Kidney (tissue), 14 donors: Measurements from ENCODE around the gene DNAH3. TPM values are rescaled to one million over a fixed set of nuclear protein-coding genes. Genes with fewer than 3 reads are reported as not detected.

ENCODE experiments used
- DNase-seq, 5 donors: peaks; one replicate each; pipeline ENCODE4 v3.0.0-alpha.2; 2013 to 2020
- FAIRE-seq: peaks from 2 replicates; lab custom pipeline; 2012; peaks lifted over from hg19 to GRCh38; lab: Jason Lieb, UNC
- H3K27ac ChIP-seq, 2 donors: one replicate each; pipeline ENCODE4 v1.7.0; 2013; ENCODE audit warnings: low read depth in 2 of 2, low read length in 2 of 2, inconsistent platforms in 1 of 2
- H3K27me3 ChIP-seq: one replicate; pipeline ENCODE4 v1.7.1; 2013; ENCODE audit warnings: low read length, inconsistent platforms; ENCODE audit not compliant: control insufficient read depth, insufficient read depth
- H3K36me3 ChIP-seq, 3 donors: one replicate each; pipeline versions ENCODE4 v1.7.0 to v1.7.1; 2013; ENCODE audit warnings: low read length in 3 of 3, control low read depth in 1 of 3, inconsistent platforms in 1 of 3; ENCODE audit not compliant: insufficient read depth in 3 of 3, control insufficient read depth in 2 of 3
- H3K4me1 ChIP-seq, 3 donors: one replicate each; pipeline versions ENCODE4 v1.7.0 to v1.7.1; 2013; ENCODE audit warnings: low read length in 3 of 3, inconsistent platforms in 1 of 3, low read depth in 1 of 3; ENCODE audit not compliant: control insufficient read depth in 2 of 3, insufficient read depth in 2 of 3
- H3K4me3 ChIP-seq, 3 donors: one replicate each; pipeline versions ENCODE4 v1.7.0 to v1.8.1; 2013; ENCODE audit warnings: low read length in 3 of 3, control low read depth in 1 of 3, inconsistent platforms in 1 of 3
- H3K9ac ChIP-seq, 3 donors: one replicate each; pipeline versions ENCODE4 v1.7.0 to v1.7.1; 2013; ENCODE audit warnings: low read length in 3 of 3, control low read depth in 1 of 3, inconsistent platforms in 1 of 3
- H3K9me3 ChIP-seq, 3 donors: one replicate each; pipeline versions ENCODE4 v1.7.0 to v1.7.1; 2013; ENCODE audit warnings: low read length in 3 of 3, control low read depth in 1 of 3, inconsistent platforms in 1 of 3; ENCODE audit not compliant: control insufficient read depth in 2 of 3, insufficient read depth in 1 of 3
- intact Hi-C: fragments of 100-400 bp; cut with DNase I; formaldehyde crosslinking; loops from one replicate; pipeline ENCODE4 v1.11.1; 2022
- polyA plus RNA-seq: library from polyadenylated mRNA; stranded (reverse); fragments of 350-450 nt; fragmentation: Illumina TruSeq; extraction: RNeasy Lipid Tissue Mini Kit (QIAGEN cat#74804); gene quantifications from one replicate; pipeline ENCODE4 v1.2.3, GENCODE V29; 2014; ENCODE audit warnings: low read depth, low replicate concordance; ENCODE audit not compliant: insufficient read depth
- total RNA-seq: library from RNA; stranded (reverse); fragmentation: NEBNext Ultra II Directional; extraction: Animal tissue kit (Norgen Biotek cat#: 25700); gene quantifications from one replicate; pipeline ENCODE4 v1.2.1, GENCODE V29; 2021
- TF ChIP-seq, protein P1 (sequence below): IDR thresholded peaks from 3 replicates; pipeline ENCODE4 v1.5.1; 2012; ENCODE audit warnings: mild to moderate bottlenecking, moderate library complexity, borderline replicate concordance; ENCODE audit not compliant: insufficient read depth; ENCODE audit errors: extremely low read depth
- donor health status: control.
- donor health status: control.
- donor health status: control.
- donor health status: control.
- donor health status: control.
- donor health status: DM: yes; HTN: yes; CAD: no.
- donor health status: Normal renal cell carcinoma (clear cell type).

DNAH3 gene
- total and polyA plus RNA-seq, 2 donors from 2014 or later, result 0.19 to 0.57 TPM

DNA sequence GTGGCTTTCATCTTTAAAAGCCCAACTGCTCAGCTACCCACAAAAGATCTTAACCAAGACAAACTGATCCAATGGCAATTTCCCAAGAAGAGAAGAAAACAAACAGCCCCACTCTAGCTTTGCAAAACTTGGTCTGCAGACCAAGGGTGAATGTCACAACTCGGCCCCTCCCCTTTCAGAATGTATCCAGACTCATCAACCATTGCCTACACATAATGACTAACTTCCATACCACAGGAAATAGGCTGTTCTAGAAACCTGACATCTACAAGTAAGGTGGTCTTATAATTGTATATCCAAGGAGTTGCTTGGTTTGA, 266.4 kb downstream of the DNAH3 start:
- Histone ChIP-seq H3K27ac (peak overlapping the region in 1 of 2 donors; percentile 45), H3K4me3 (no peak overlapping the region), H3K9me3 (no peaks in the 10 kb centered on the region), H3K4me1 (peaks cover 3 to 29% (median 12%) of the 10 kb centered on the region in 3 donors), H3K27me3 (no peaks in the 10 kb centered on the region), H3K9ac (no peak overlapping the region), H3K36me3 (no peaks in the 10 kb centered on the region)
- intact Hi-C loops, result no loop called here
- no peak for DNase-seq
- FAIRE-seq, result no peak
- TF ChIP-seq, protein P1, sequence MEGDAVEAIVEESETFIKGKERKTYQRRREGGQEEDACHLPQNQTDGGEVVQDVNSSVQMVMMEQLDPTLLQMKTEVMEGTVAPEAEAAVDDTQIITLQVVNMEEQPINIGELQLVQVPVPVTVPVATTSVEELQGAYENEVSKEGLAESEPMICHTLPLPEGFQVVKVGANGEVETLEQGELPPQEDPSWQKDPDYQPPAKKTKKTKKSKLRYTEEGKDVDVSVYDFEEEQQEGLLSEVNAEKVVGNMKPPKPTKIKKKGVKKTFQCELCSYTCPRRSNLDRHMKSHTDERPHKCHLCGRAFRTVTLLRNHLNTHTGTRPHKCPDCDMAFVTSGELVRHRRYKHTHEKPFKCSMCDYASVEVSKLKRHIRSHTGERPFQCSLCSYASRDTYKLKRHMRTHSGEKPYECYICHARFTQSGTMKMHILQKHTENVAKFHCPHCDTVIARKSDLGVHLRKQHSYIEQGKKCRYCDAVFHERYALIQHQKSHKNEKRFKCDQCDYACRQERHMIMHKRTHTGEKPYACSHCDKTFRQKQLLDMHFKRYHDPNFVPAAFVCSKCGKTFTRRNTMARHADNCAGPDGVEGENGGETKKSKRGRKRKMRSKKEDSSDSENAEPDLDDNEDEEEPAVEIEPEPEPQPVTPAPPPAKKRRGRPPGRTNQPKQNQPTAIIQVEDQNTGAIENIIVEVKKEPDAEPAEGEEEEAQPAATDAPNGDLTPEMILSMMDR, result no peak

DNA sequence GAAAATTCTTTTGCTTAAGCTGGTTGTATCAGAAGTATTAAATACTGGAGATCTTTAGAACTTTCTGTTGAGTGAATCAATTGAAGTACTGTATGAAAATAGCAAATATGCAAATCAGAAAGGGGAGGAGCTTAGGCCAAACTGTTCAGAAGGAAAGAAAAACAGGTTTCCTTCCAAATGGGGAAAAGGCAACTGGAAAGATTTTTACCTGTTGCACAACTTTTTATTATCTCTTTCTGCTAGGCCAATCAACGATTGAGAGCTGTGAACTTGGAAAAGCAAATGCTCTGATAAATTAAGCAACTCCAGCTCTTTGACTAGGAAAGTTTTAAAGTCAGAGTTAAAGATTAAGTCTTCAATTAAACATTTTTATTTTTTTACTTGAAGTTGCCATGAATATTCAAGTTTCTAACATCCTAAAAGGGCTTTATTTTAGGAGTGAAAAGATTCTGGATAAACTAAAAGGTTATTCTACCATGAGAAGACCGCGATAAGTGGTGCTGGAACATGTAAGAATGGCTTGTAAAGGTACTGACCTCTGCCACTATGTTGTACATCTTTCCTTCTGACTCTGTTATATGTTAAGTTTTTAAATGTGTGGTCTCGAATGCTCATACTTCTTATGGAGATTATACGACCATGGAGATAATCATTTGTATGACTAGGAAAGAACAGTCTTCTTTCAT, 266.9 kb downstream of the DNAH3 start:
- intact Hi-C loops, result no loop called here
- peak overlapping the region in 1 of 3 donors; percentile 14 for H3K4me3 ChIP-seq
- H3K4me1 ChIP-seq, result peaks cover 3 to 33% (median 14%) of the 10 kb centered on the region in 3 donors
- TF ChIP-seq, protein P1, result no peak
- H3K27ac ChIP-seq, result peak overlapping the region in 1 of 2 donors; percentile 45
- FAIRE-seq, result no peak
- no peaks in the 10 kb centered on the region for H3K27me3 ChIP-seq
- no peaks in the 10 kb centered on the region for H3K9me3 ChIP-seq
- no peak overlapping the region for H3K9ac ChIP-seq
- H3K36me3 ChIP-seq, result no peaks in the 10 kb centered on the region
- no peak for DNase-seq

Other genes with a start within 250 kb of the DNAH3 start
- 35.1 TPM for gene LDAF1, start 7.8 kb upstream of the DNAH3 start, total RNA-seq
- 16.4 TPM for gene LDAF1, start 7.8 kb upstream of the DNAH3 start, polyA plus RNA-seq
- gene ZP2, start 60.7 kb upstream of the DNAH3 start, total RNA-seq, result not detected
- not detected for gene ZP2, start 60.7 kb upstream of the DNAH3 start, polyA plus RNA-seq
- gene ANKS4B, start 82.9 kb upstream of the DNAH3 start, total RNA-seq, result 1.4 TPM
- gene ANKS4B, start 82.9 kb upstream of the DNAH3 start, polyA plus RNA-seq, result 9.7 TPM
- gene CRYM, start 127.4 kb upstream of the DNAH3 start, total RNA-seq, result 5.8 TPM
- 80.9 TPM for gene CRYM, start 127.4 kb upstream of the DNAH3 start, polyA plus RNA-seq